K562 (cell line): ENCODE results near the gene TNFAIP3. TPM values are rescaled to one million over a fixed set of nuclear protein-coding genes. Genes with fewer than 3 reads are reported as not detected.

Experiments used
- BRF1 ChIP-seq: IDR thresholded peaks from 3 replicates; pipeline ENCODE4 v1.6.1; 2011; ENCODE audit warnings: borderline replicate concordance, mild to moderate bottlenecking; ENCODE audit not compliant: insufficient read length; ENCODE audit errors: extremely low read depth
- CBX3 ChIP-seq, 2 experiments: IDR thresholded peaks; 1 replicate in 1 of 2; 2 replicates in 1 of 2; pipeline ENCODE4 v1.6.1; 2012; ENCODE audit warnings: inconsistent platforms in 2 of 2, low read length in 2 of 2, borderline replicate concordance in 1 of 2, control low read depth in 1 of 2
- CTBP1 ChIP-seq: fragments of 450-650 bp; IDR thresholded peaks from 2 replicates; pipeline ENCODE4 v1.6.1; 2016; ENCODE audit warnings: borderline replicate concordance
- CTCF ChIP-seq, 3 experiments: IDR thresholded peaks in 2 of 3; conservative IDR thresholded peaks in 1 of 3; 2 replicates each; pipeline ENCODE4 v1.5.1; 2011 to 2012; ENCODE audit warnings: low read length in 3 of 3, mild to moderate bottlenecking in 3 of 3, control low read depth in 2 of 3, improper control_type of control experiment in 1 of 3, inconsistent platforms in 1 of 3, low read depth in 1 of 3, mixed read lengths in 1 of 3, moderate library complexity in 1 of 3; ENCODE audit not compliant: insufficient read depth in 2 of 3
- DMBX1 ChIP-seq: fragments of 250-450 bp; sonication (Bioruptor Pico); IDR thresholded peaks from 2 replicates; pipeline ENCODE4 v1.8.0; 2022; ENCODE audit warnings: inconsistent platforms, mild to moderate bottlenecking, moderate library complexity, borderline replicate concordance
- DPF2 ChIP-seq: fragments of 450-650 bp; IDR thresholded peaks from 2 replicates; pipeline ENCODE4 v1.6.1; 2016
- HDAC6 ChIP-seq: IDR thresholded peaks from 2 replicates; pipeline ENCODE4 v1.6.1; 2012; ENCODE audit warnings: low read depth, mild to moderate bottlenecking, control low read depth, inconsistent platforms, low read length, moderate library complexity
- IFI16 ChIP-seq: fragments of 250-450 bp; sonication (Bioruptor Pico); IDR thresholded peaks from 2 replicates; pipeline ENCODE4 v2.1.2; 2022; ENCODE audit warnings: mild to moderate bottlenecking, inconsistent platforms
- IRF2 ChIP-seq: sonication (generic); formaldehyde crosslinking; IDR thresholded peaks from 2 replicates; pipeline ENCODE4 v1.8.1; 2022; ENCODE audit warnings: mild to moderate bottlenecking, missing genetic modification reagents
- JUND ChIP-seq, 2 experiments: IDR thresholded peaks; 2 replicates in 1 of 2; 3 replicates in 1 of 2; pipeline ENCODE4 v1.6.1; 2011; ENCODE audit warnings: borderline replicate concordance in 2 of 2, low read depth in 2 of 2, low read length in 2 of 2, improper control_type of control experiment in 1 of 2, missing biosample characterization in 1 of 2, missing genetic modification characterization in 1 of 2, missing genetic modification reagents in 1 of 2
- OTX1 ChIP-seq: fragments of 450-650 bp; formaldehyde crosslinking; IDR thresholded peaks from 2 replicates; pipeline ENCODE4 v1.4.0; 2022; ENCODE audit warnings: mild to moderate bottlenecking
- PHB ChIP-seq: fragments of 250-450 bp; sonication (Bioruptor Pico); IDR thresholded peaks from 2 replicates; pipeline ENCODE4 v1.5.0; 2021
- RAD21 ChIP-seq, 2 experiments: fragments of 250-450 bp in 1 of 2; fragments of 450-650 bp in 1 of 2; sonication (Bioruptor Pico) in 1 of 2; formaldehyde crosslinking in 1 of 2; IDR thresholded peaks in 1 of 2; conservative IDR thresholded peaks in 1 of 2; 2 replicates each; pipeline versions ENCODE4 v1.4.0 to v1.8.0; 2020 to 2022; ENCODE audit warnings: mild to moderate bottlenecking in 2 of 2, moderate library complexity in 1 of 2
- RBFOX2 ChIP-seq: fragments of 200-400 bp; formaldehyde crosslinking; IDR thresholded peaks from 2 replicates; pipeline ENCODE4 v1.6.1; 2017; ENCODE audit warnings: low read depth, mild to moderate bottlenecking, low read length, moderate library complexity
- SMAD3 ChIP-seq: fragments of 450-650 bp; formaldehyde crosslinking; conservative IDR thresholded peaks from 2 replicates; pipeline ENCODE4 v1.4.0; 2020; ENCODE audit warnings: mild to moderate bottlenecking
- SMARCA5 ChIP-seq: fragments of 450-650 bp; IDR thresholded peaks from 2 replicates; pipeline ENCODE4 v1.6.1; 2016
- SMC3 ChIP-seq: conservative IDR thresholded peaks from 2 replicates; pipeline ENCODE4 v1.6.1; 2011; ENCODE audit warnings: low read depth, low read length, improper control_type of control experiment; ENCODE audit not compliant: insufficient read depth
- SRSF9 ChIP-seq: fragments of 200-400 bp; formaldehyde crosslinking; IDR thresholded peaks from 2 replicates; pipeline ENCODE4 v1.6.1; 2017; ENCODE audit warnings: low read depth, low read length, borderline replicate concordance
- TRIM25 ChIP-seq: fragments of 450-650 bp; IDR thresholded peaks from 2 replicates; pipeline ENCODE4 v1.7.0; 2016; ENCODE audit warnings: borderline replicate concordance
- YY1 ChIP-seq, 3 experiments: IDR thresholded peaks; 2 replicates each; pipeline ENCODE4 v1.6.1; 2011; ENCODE audit warnings: low read length in 2 of 3, mild to moderate bottlenecking in 2 of 3, moderate library complexity in 2 of 3, borderline replicate concordance in 1 of 3, control low read depth in 1 of 3, low read depth in 1 of 3; ENCODE audit not compliant: insufficient read depth in 3 of 3, insufficient replicate concordance in 2 of 3, control insufficient read depth in 1 of 3, insufficient read length in 1 of 3; ENCODE audit errors: extremely low read depth in 1 of 3
- ZNF311 ChIP-seq: fragments of 250-450 bp; sonication (Bioruptor Pico); IDR thresholded peaks from 2 replicates; pipeline ENCODE4 v1.4.0; 2020; ENCODE audit warnings: mild to moderate bottlenecking, moderate library complexity
- ZNF830 ChIP-seq: fragments of 250-450 bp; sonication (Bioruptor Pico); IDR thresholded peaks from 2 replicates; pipeline ENCODE4 v1.5.0; 2021; ENCODE audit warnings: mild to moderate bottlenecking
- polyA plus RNA-seq, 8 experiments: library from polyadenylated mRNA; depleted of rRNA in 4 of 8; stranded (reverse) in 5 of 8; unstranded in 3 of 8; fragments of >200 nt; fragmentation: Nextera tagmentation in 2 of 8; fragmentation: Illumina TruSeq in 1 of 8; extraction: Ambion mirVana in 2 of 8; extraction: Trizol in 1 of 8; gene quantifications; 2 replicates each; pipeline versions ENCODE4 v1.2.1 to v1.2.3, GENCODE V29; 2011 to 2014; ENCODE audit warnings: inconsistent platforms in 1 of 8, missing spikeins in 1 of 8
- total RNA-seq, 7 experiments: library from RNA; depleted of rRNA in 6 of 7; stranded (reverse); fragments of >200 nt in 6 of 7; fragmentation: Illumina TruSeq in 2 of 7; extraction: Trizol in 2 of 7; gene quantifications; 2 replicates each; pipeline versions ENCODE4 v1.2.1 to v1.2.3, GENCODE V29; 2011 to 2021; ENCODE audit warnings: low replicate concordance in 1 of 7
- TF ChIP-seq, protein P1 (sequence below), 2 experiments: fragments of 450-650 bp in 1 of 2; sonication (generic) in 1 of 2; formaldehyde crosslinking; conservative IDR thresholded peaks; 2 replicates each; pipeline versions ENCODE4 v1.4.0 to v1.8.1; 2020 to 2022; ENCODE audit warnings: mild to moderate bottlenecking in 1 of 2, missing genetic modification reagents in 1 of 2

The TNFAIP3 gene
- total and polyA plus RNA-seq, 9 of the 15 experiments (the other 6 are each of a cell fraction or from before 2014, with no cell fraction given): 0.79 to 17.0 (median 6.4) TPM

- TF ChIP-seq BRF1: no peak
- no peak for TF ChIP-seq CBX3 (IDR thresholded peaks at IDR 0.05; ENCODE audit: borderline replicate concordance in 1 of 2, low read length in 2 of 2)
- no peak for TF ChIP-seq TRIM25
- no peak for TF ChIP-seq SMARCA5
- no peak for TF ChIP-seq DPF2
- TF ChIP-seq DMBX1 (CRISPR knock-in tag): no peak
- TF ChIP-seq HDAC6: no peak
- TF ChIP-seq IRF2 (CRISPR knock-in tag): no peak
- peak; percentile 62; the same call in 1 of the 2 replicates for TF ChIP-seq CTBP1
- TF ChIP-seq ZNF830 (CRISPR knock-in tag): no peak
- TF ChIP-seq OTX1 (CRISPR knock-in tag): peak; percentile 43; the same call in 1 of the 2 replicates
- TF ChIP-seq ZNF311 (CRISPR knock-in tag): no peak
- TF ChIP-seq RAD21 (CRISPR knock-in tag; conservative IDR thresholded peaks at IDR 0.05 in 1 of 2, IDR thresholded peaks at IDR 0.05 in 1 of 2): peak; percentile 47 to 74
- no peak for TF ChIP-seq PHB
- no peak for TF ChIP-seq YY1 (IDR thresholded peaks at IDR 0.05; ENCODE audit: borderline replicate concordance in 1 of 3, control insufficient read depth in 1 of 3, extremely low read depth in 1 of 3, insufficient read depth in 3 of 3, insufficient read length in 1 of 3, insufficient replicate concordance in 2 of 3, low read depth in 1 of 3, low read length in 2 of 3)
- TF ChIP-seq SMAD3: no peak
- peak in 2 of 3 experiments; percentile 29 to 61; a peak in 3 of 6 replicates for TF ChIP-seq CTCF (IDR thresholded peaks at IDR 0.05 in 2 of 3, conservative IDR thresholded peaks at IDR 0.05 in 1 of 3; ENCODE audit: insufficient read depth in 2 of 3, low read depth in 1 of 3, low read length in 3 of 3)
- TF ChIP-seq JUND (IDR thresholded peaks at IDR 0.05; ENCODE audit: borderline replicate concordance, low read depth, low read length): 0 out of 2 replicates have a peak, but pooled peaks have one; percentile 6
- TF ChIP-seq JUND (tag; IDR thresholded peaks at IDR 0.05; ENCODE audit: borderline replicate concordance, low read depth, low read length): no peak
- TF ChIP-seq, protein P1, sequence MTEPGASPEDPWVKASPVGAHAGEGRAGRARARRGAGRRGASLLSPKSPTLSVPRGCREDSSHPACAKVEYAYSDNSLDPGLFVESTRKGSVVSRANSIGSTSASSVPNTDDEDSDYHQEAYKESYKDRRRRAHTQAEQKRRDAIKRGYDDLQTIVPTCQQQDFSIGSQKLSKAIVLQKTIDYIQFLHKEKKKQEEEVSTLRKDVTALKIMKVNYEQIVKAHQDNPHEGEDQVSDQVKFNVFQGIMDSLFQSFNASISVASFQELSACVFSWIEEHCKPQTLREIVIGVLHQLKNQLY (CRISPR knock-in tag; conservative IDR thresholded peaks at IDR 0.05): no peak
- TF ChIP-seq IFI16 (CRISPR knock-in tag): no peak
- no peak for TF ChIP-seq SMC3
- no peak for TF ChIP-seq SRSF9
- TF ChIP-seq RBFOX2: no peak
Measured at GRCh38 chr6:137868721-137869548, 1.9 kb downstream of the TNFAIP3 start (continued).
